CD4-positive, alpha-beta T cell (primary cell): Measurements from ENCODE around the gene INTS11. TPM values are rescaled to one million over a fixed set of nuclear protein-coding genes. Genes with fewer than 3 reads are reported as not detected.

ENCODE experiments used
- ATAC-seq: fragments of 200-7000 bp; cut with Tn5 transposase; one replicate; pipeline ENCODE4 v1.10.0; 2022; ENCODE audit warnings: mild to moderate bottlenecking; ENCODE audit not compliant: poor library complexity
- CTCF ChIA-PET: fragments of 350-600 bp; sonication (Branson Sonifier 250); formaldehyde crosslinking; loops from one replicate; lab custom pipeline; 2021; ENCODE audit warnings: antibody characterized with exemption, inconsistent platforms; lab: Charles Lee
- POLR2A ChIA-PET: fragments of 350-600 bp; sonication (Branson Sonifier 250); formaldehyde crosslinking; loops from one replicate; lab custom pipeline; 2021; ENCODE audit warnings: antibody characterized with exemption, inconsistent platforms; lab: Charles Lee
- DNase-seq, 14 experiments: peaks; one replicate each; pipeline ENCODE4 v3.0.0-alpha.2; 2013 to 2020; ENCODE audit warnings: mixed read lengths in 2 of 14
- H3K27ac ChIP-seq, 2 donors: one replicate each; pipeline versions ENCODE4 v1.5.1 to v1.7.0; 2013; ENCODE audit warnings: low read length in 2 of 2, low read depth in 1 of 2, mild to moderate bottlenecking in 1 of 2
- H3K27me3 ChIP-seq, 2 experiments: 1 replicate in 1 of 2; 2 replicates in 1 of 2; pipeline versions ENCODE4 v1.6.1 to v1.7.0; 2013; ENCODE audit warnings: low read length in 2 of 2, control low read depth in 1 of 2, mild to moderate bottlenecking in 1 of 2, moderate library complexity in 1 of 2; ENCODE audit not compliant: insufficient read depth in 2 of 2, control insufficient read depth in 1 of 2
- H3K36me3 ChIP-seq: one replicate; pipeline ENCODE4 v1.6.1; 2013; ENCODE audit warnings: low read length, control low read depth; ENCODE audit not compliant: insufficient read depth
- H3K4me1 ChIP-seq: one replicate; pipeline ENCODE4 v1.6.1; 2013; ENCODE audit warnings: low read length, control low read depth; ENCODE audit not compliant: insufficient read depth
- H3K4me3 ChIP-seq: one replicate; pipeline ENCODE4 v1.5.1; 2013; ENCODE audit warnings: mild to moderate bottlenecking, low read length, moderate library complexity
- H3K9me3 ChIP-seq, 2 experiments: 1 replicate in 1 of 2; 2 replicates in 1 of 2; pipeline versions ENCODE4 v1.6.1 to v1.7.0; 2013; ENCODE audit warnings: low read length in 2 of 2, mild to moderate bottlenecking in 2 of 2, control low read depth in 1 of 2, moderate library complexity in 1 of 2; ENCODE audit not compliant: control insufficient read depth in 1 of 2, insufficient read depth in 1 of 2
- H3K27ac Mint-ChIP-seq: one replicate; pipeline ENCODE4 v1.8.0; 2020; ENCODE audit warnings: mixed read lengths
- H3K27me3 Mint-ChIP-seq: one replicate; pipeline ENCODE4 v1.8.0; 2021; ENCODE audit warnings: mixed read lengths
- H3K36me3 Mint-ChIP-seq: one replicate; pipeline ENCODE4 v1.8.0; 2021; ENCODE audit warnings: low read depth, mixed read lengths
- H3K4me1 Mint-ChIP-seq: one replicate; pipeline ENCODE4 v1.8.0; 2021; ENCODE audit warnings: low read depth, mixed read lengths
- H3K4me3 Mint-ChIP-seq: one replicate; pipeline ENCODE4 v1.8.0; 2020; ENCODE audit warnings: mild to moderate bottlenecking, mixed read lengths
- H3K9me3 Mint-ChIP-seq: one replicate; pipeline ENCODE4 v1.8.0; 2020; ENCODE audit warnings: mixed read lengths
- CTCF ChIP-seq: fragments of 200-600 bp; IDR thresholded peaks from one replicate; pipeline ENCODE4 v1.8.0; 2022; ENCODE audit warnings: antibody characterized with exemption, mild to moderate bottlenecking
- intact Hi-C, 2 experiments: fragments of 100-400 bp; cut with DNase I in 1 of 2; cut with micrococcal nuclease in 1 of 2; formaldehyde crosslinking; loops; one replicate each; pipeline versions ENCODE4 v1.15.1 to v1.9.0; 2023 to 2025; cut with DNase I, micrococcal nuclease
- total RNA-seq, 174 experiments: library from RNA in 2 of 174; stranded (reverse) in 2 of 174; gene quantifications; one replicate each; pipeline ENCODE4 v1.2.3 and lab custom pipeline; 2021 to 2026

INTS11 gene
- total RNA-seq, 2 experiments from 2014 or later: 130 to 137 TPM

GRCh38 chr1:1295154-1295923, 29.1 kb downstream of the INTS11 start:
- H3K4me3 ChIP-seq: no peak overlapping the region
- no peaks in the 10 kb centered on the region for H3K9me3 ChIP-seq
- no peak for DNase-seq
- no peak overlapping the region for H3K27ac ChIP-seq
- Mint-ChIP-seq H3K4me1 (no peaks in the 10 kb centered on the region), H3K27me3 (no peaks in the 10 kb centered on the region), H3K9me3 (no peaks in the 10 kb centered on the region), H3K36me3 (no peaks in the 10 kb centered on the region), H3K4me3 (no peak overlapping the region), H3K27ac (no peak overlapping the region)
- ChIA-PET CTCF (no interaction called here), POLR2A (no interaction called here)
- no peak for TF ChIP-seq CTCF
- no peaks in the 10 kb centered on the region for H3K27me3 ChIP-seq
- peaks cover 12% of the 10 kb centered on the region for H3K4me1 ChIP-seq
- no peak for ATAC-seq
- no peaks in the 10 kb centered on the region for H3K36me3 ChIP-seq
- intact Hi-C loops: no loop called here

GRCh38 chr1:1294250-1294890, 30.1 kb downstream of the INTS11 start:
- H3K4me1 Mint-ChIP-seq: no peaks in the 10 kb centered on the region
- ATAC-seq (no peak), DNase-seq (no peak)
- H3K27me3 ChIP-seq: no peaks in the 10 kb centered on the region
- no peaks in the 10 kb centered on the region for H3K36me3 Mint-ChIP-seq
- H3K9me3 Mint-ChIP-seq: no peaks in the 10 kb centered on the region
- H3K27me3 Mint-ChIP-seq: no peaks in the 10 kb centered on the region
- H3K9me3 ChIP-seq: no peaks in the 10 kb centered on the region
- no peak overlapping the region for H3K4me3 Mint-ChIP-seq
- TF ChIP-seq CTCF: no peak
- intact Hi-C loops: loop anchor here (5.0 kb wide), 2 partner anchors 262 to 312 kb away; partner anchors contain the start of gene PERM1 (in 1 of the 2)
- H3K36me3 ChIP-seq: no peaks in the 10 kb centered on the region
- POLR2A ChIA-PET: no interaction called here
- H3K27ac Mint-ChIP-seq: no peak overlapping the region
- CTCF ChIA-PET: no interaction called here
- H3K4me3 ChIP-seq: no peak overlapping the region
- H3K4me1 ChIP-seq: peaks cover 14% of the 10 kb centered on the region
- no peak overlapping the region for H3K27ac ChIP-seq

GRCh38 chr1:1293263-1294249, 30.9 kb downstream of the INTS11 start:
- Histone ChIP-seq H3K4me3 (no peak overlapping the region), H3K27ac (no peak overlapping the region), H3K4me1 (peaks cover 14% of the 10 kb centered on the region), H3K9me3 (no peaks in the 10 kb centered on the region), H3K27me3 (no peaks in the 10 kb centered on the region), H3K36me3 (no peaks in the 10 kb centered on the region)
- intact Hi-C loops: loop anchor here (2.0 to 5.0 kb wide), 3 partner anchors 171 to 311 kb away; partner anchors contain the start of gene PERM1 (in 1 of the 2)
- H3K9me3 Mint-ChIP-seq: no peaks in the 10 kb centered on the region
- POLR2A ChIA-PET: no interaction called here
- DNase-seq: no peak
- CTCF ChIA-PET: no interaction called here
- no peak overlapping the region for H3K4me3 Mint-ChIP-seq
- H3K27me3 Mint-ChIP-seq: no peaks in the 10 kb centered on the region
- no peak overlapping the region for H3K27ac Mint-ChIP-seq
- no peak for TF ChIP-seq CTCF
- H3K4me1 Mint-ChIP-seq: no peaks in the 10 kb centered on the region
- ATAC-seq: no peak
- H3K36me3 Mint-ChIP-seq: no peaks in the 10 kb centered on the region
